ENCODE results near the gene HTR3D.
"Not testable (repeated sequence)": the region's sequence is repeated elsewhere in the genome, so short reads cannot be mapped to it uniquely, and the experiment has no call there.

Gene HTR3D

GRCh38 chr3:183991403-183991802, 40.1 kb upstream of the HTR3D start:
- no peak for TF ChIP-seq CTCF (IDR thresholded peaks at IDR 0.05; ENCODE audit: borderline replicate concordance, insufficient read depth, low read depth, low read length)
- no peak overlapping the region for H3K4me3 ChIP-seq (ENCODE audit: low read depth, low read length)

GRCh38 chr3:184001761-184002160, 29.8 kb upstream of the HTR3D start:
- TF ChIP-seq CTCF (IDR thresholded peaks at IDR 0.05; ENCODE audit: borderline replicate concordance, insufficient read depth, low read depth, low read length), result no peak
- H3K4me3 ChIP-seq (ENCODE audit: low read depth, low read length), result no peak overlapping the region

- no peak for TF ChIP-seq CTCF (IDR thresholded peaks at IDR 0.05; ENCODE audit: borderline replicate concordance, insufficient read depth, low read depth, low read length)
- H3K4me3 ChIP-seq (ENCODE audit: low read depth, low read length), result no peak overlapping the region
Observed at GRCh38 chr3:184002469-184002868, 29.1 kb upstream of the HTR3D start.

- H3K4me3 ChIP-seq (ENCODE audit: low read depth, low read length), result no peak overlapping the region
- TF ChIP-seq CTCF (IDR thresholded peaks at IDR 0.05; ENCODE audit: borderline replicate concordance, insufficient read depth, low read depth, low read length), result no peak
Observed at GRCh38 chr3:184003187-184003967, 28.2 kb upstream of the HTR3D start.

- no peak for TF ChIP-seq CTCF (IDR thresholded peaks at IDR 0.05; ENCODE audit: borderline replicate concordance, insufficient read depth, low read depth, low read length)
- H3K4me3 ChIP-seq (ENCODE audit: low read depth, low read length), result no peak overlapping the region
Observed at GRCh38 chr3:184004476-184004875, 27.1 kb upstream of the HTR3D start.

GRCh38 chr3:184005941-184006507, 25.5 kb upstream of the HTR3D start:
- no peak for TF ChIP-seq CTCF (IDR thresholded peaks at IDR 0.05; ENCODE audit: borderline replicate concordance, insufficient read depth, low read depth, low read length)
- no peak overlapping the region for H3K4me3 ChIP-seq (ENCODE audit: low read depth, low read length)

- H3K4me3 ChIP-seq (ENCODE audit: low read depth, low read length), result not testable (repeated sequence)
Observed at GRCh38 chr3:184007143-184007813, 24.3 kb upstream of the HTR3D start.
